Activated T-cell treated with anti-CD3 and anti-CD28 coated beads for 48 hours (primary cell): Measurements from ENCODE around the gene OR7E24.

Source experiments
- DNase-seq: peaks from one replicate; pipeline ENCODE4 v3.0.0-alpha.2; 2020; ENCODE audit warnings: low read depth

The OR7E24 gene

GRCh38 chr19:9250630-9251029, at the start of gene OR7E24:
Gene OR7E24, plus strand, starts transcription at chr19:9250930. Its CDS starts 114 bp downstream, at chr19:9251044.
- DNase-seq, result no peak

GRCh38 chr19:9205501-9206113, 45.1 kb upstream of the OR7E24 start:
- peak; percentile 50 for DNase-seq

GRCh38 chr19:9219489-9219888, 31.2 kb upstream of the OR7E24 start, which contains the start of gene OR7D4:
Gene OR7D4, minus strand, starts transcription at chr19:9219589. Its CDS starts 4,752 bp downstream, at chr19:9214837.
- DNase-seq, result no peak

DNA sequence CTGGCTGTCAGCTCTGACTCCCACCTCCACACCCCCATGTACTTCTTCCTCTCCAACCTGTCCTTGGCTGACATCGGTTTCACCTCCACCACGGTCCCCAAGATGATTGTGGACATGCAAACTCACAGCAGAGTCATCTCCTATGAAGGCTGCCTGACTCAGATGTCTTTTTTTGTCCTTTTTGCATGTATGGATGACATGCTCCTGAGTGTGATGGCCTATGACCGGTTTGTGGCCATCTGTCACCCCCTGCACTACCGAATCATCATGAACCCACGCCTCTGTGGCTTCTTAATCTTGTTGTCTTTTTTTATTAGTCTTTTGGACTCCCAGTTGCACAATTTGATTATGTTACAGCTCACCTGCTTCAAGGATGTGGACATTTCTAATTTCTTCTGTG, 506 bp downstream of the OR7E24 start:
- no peak for DNase-seq

DNA sequence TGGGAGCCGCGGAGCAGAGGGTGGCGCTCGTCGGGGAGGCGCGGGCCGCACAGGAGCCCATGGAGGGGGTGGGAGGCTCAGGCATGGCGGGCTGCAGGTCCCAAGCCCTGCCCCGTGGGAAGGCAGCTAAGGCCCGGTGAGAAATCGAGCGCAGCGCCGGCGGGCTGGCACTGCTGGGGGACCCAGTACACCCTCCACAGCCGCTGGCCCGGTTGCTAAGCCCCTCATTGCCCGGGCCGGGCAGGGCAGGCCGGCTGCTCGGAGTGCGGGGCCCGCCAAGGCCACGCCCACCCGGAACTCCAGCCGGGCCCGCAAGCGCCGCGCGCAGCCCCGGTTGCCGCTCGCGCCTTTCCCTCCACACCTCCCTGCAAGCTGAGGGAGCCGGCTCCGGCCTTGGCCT, 32.8 kb downstream of the OR7E24 start:
- peak; percentile 7 for DNase-seq

GRCh38 chr19:9289231-9289884, 38.6 kb downstream of the OR7E24 start:
- no peak for DNase-seq

DNA sequence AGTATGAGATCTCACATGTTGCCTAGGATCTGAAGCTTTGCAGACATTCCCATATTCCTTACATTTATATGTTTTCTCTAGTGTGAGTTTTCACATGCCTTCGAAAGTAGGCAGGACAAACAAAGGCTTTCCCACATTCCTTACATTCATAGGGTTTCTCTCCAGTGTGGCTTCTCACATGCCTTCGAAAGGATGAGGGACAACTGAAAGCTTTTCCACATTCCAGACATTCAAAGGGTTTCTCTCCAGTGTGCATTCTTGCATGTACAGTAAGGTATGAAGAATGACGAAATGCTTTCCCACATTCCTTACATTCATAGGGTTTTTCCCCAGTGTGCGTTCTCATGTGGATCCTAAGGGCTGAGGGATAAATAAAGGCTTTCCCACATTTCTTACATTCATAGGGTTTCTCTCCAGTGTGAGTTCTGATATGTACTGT, 44.7 kb downstream of the OR7E24 start:
- DNase-seq, result no peak

DNA sequence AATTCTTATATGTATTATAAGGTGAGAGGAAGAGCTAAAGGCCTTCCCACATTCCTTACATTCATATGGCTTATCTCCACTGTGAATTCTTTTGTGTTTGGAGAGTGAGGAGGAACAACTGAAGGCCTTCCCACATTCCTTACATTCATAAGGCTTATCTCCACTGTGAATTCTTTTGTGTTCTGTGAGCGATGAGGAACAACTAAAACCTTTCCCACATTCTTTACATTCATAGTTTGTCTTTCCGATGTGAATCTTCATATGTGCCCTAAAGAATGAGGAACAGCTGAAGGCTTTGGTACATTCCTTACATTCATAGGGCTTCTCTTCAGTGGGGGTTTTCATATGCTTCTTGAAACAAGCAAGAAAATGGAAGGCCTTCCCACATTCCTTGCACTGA, 45.6 kb downstream of the OR7E24 start:
- no peak for DNase-seq
